A673 (cell line): ENCODE results near the gene BANP. TPM values are rescaled to one million over a fixed set of nuclear protein-coding genes. Genes with fewer than 3 reads are reported as not detected.
"Not testable (repeated sequence)": the region's sequence is repeated elsewhere in the genome, so short reads cannot be mapped to it uniquely, and the experiment has no call there.

Experiments used
- BruUV-seq: library from RNA; stranded (reverse); fragments of 400-500 nt; replicated peaks from 2 replicates; lab custom pipeline; 2021; lab: Mats Ljungman, UMichigan
- CTCF ChIA-PET: fragments of 300-600 bp; sonication (Branson Sonifier 250); formaldehyde crosslinking; loops from one replicate; lab custom pipeline; 2022; ENCODE audit warnings: antibody characterized with exemption; lab: Charles Lee
- POLR2A ChIA-PET: fragments of 300-600 bp; sonication (Branson Sonifier 250); formaldehyde crosslinking; loops from one replicate; lab custom pipeline; 2022; ENCODE audit warnings: antibody characterized with exemption; ENCODE audit not compliant: low non-redundant PET; lab: Charles Lee
- DNase-seq: peaks from one replicate; pipeline ENCODE4 v3.0.0-alpha.2; 2015; ENCODE audit warnings: low spot score
- H3K27ac ChIP-seq: fragments of 200-600 bp; sonication (generic); 2 replicates; pipeline ENCODE4 v1.5.1; 2016; ENCODE audit warnings: mixed run types, low read depth, mild to moderate bottlenecking, mixed read lengths, antibody characterized with exemption, low read length; ENCODE audit not compliant: poor library complexity, severe bottlenecking
- H3K27me3 ChIP-seq: fragments of 200-600 bp; sonication (generic); replicated peaks from 2 replicates; pipeline ENCODE4 v1.6.1; 2017; ENCODE audit warnings: mixed run types, low read depth, mild to moderate bottlenecking, mixed read lengths, antibody characterized with exemption, low read length; ENCODE audit not compliant: insufficient read depth, poor library complexity
- H3K36me3 ChIP-seq: fragments of 200-600 bp; sonication (generic); 2 replicates; pipeline ENCODE4 v1.6.1; 2016; ENCODE audit warnings: mixed run types, mild to moderate bottlenecking, mixed read lengths, antibody characterized with exemption, low read length; ENCODE audit not compliant: insufficient read depth, poor library complexity, severe bottlenecking
- H3K4me1 ChIP-seq: fragments of 200-600 bp; sonication (generic); 2 replicates; pipeline ENCODE4 v1.6.1; 2017; ENCODE audit warnings: mixed run types, mild to moderate bottlenecking, mixed read lengths, antibody characterized with exemption, low read length; ENCODE audit not compliant: insufficient read depth, poor library complexity, severe bottlenecking
- H3K4me3 ChIP-seq: fragments of 200-600 bp; sonication (generic); 2 replicates; pipeline ENCODE4 v1.5.1; 2016; ENCODE audit warnings: low read depth, mixed run types, mild to moderate bottlenecking, mixed read lengths, low read length; ENCODE audit not compliant: poor library complexity, severe bottlenecking
- H3K9me3 ChIP-seq: fragments of 200-600 bp; sonication (generic); 2 replicates; pipeline ENCODE4 v1.6.1; 2016; ENCODE audit warnings: mixed run types, low read depth, mild to moderate bottlenecking, mixed read lengths, antibody characterized with exemption, low read length; ENCODE audit not compliant: poor library complexity, severe bottlenecking
- CTCF ChIP-seq: fragments of 300-800, 200-600 bp; sonication (generic); conservative IDR thresholded peaks from 2 replicates; pipeline ENCODE4 v1.5.1; 2017; ENCODE audit warnings: low read depth, mild to moderate bottlenecking, antibody characterized with exemption, low read length, moderate library complexity, mixed read lengths
- EZH2 ChIP-seq: fragments of 200-600 bp; sonication (generic); IDR thresholded peaks from 2 replicates; pipeline ENCODE4 v1.6.1; 2017; ENCODE audit warnings: borderline replicate concordance, low read depth, mild to moderate bottlenecking, mixed read lengths, antibody characterized with exemption, low read length; ENCODE audit not compliant: poor library complexity, severe bottlenecking
- intact Hi-C: fragments of 100-400 bp; cut with micrococcal nuclease; formaldehyde crosslinking; loops from one replicate; pipeline ENCODE4 v1.10.0; 2022; ENCODE audit not compliant: unreplicated experiment
- total RNA-seq: library from RNA; stranded (reverse); gene quantifications from 2 replicates; pipeline ENCODE4 v1.2.3, GENCODE V29; 2021

Gene BANP
- total RNA-seq, 1 experiment from 2014 or later: 44.3 TPM

GRCh38 chr16:88044121-88044581 lies 92.9 kb downstream of the BANP start:
- POLR2A ChIA-PET, H3K4me3 ChIP-seq, H3K27ac ChIP-seq, H3K4me1 ChIP-seq, H3K36me3 ChIP-seq, CTCF ChIA-PET, H3K27me3 ChIP-seq, intact Hi-C loops, BruUV-seq, H3K9me3 ChIP-seq, DNase-seq: not testable (repeated sequence)

- H3K4me1 ChIP-seq, intact Hi-C loops, H3K36me3 ChIP-seq, H3K4me3 ChIP-seq, H3K27me3 ChIP-seq, DNase-seq, BruUV-seq, POLR2A ChIA-PET, H3K9me3 ChIP-seq, CTCF ChIA-PET, H3K27ac ChIP-seq: not testable (repeated sequence)
Measured at GRCh38 chr16:88045361-88045760, 94.1 kb downstream of the BANP start.

GRCh38 chr16:88045820-88046303 lies 94.6 kb downstream of the BANP start:
- Histone ChIP-seq H3K27me3 (no peaks in the 10 kb centered on the region), H3K36me3 (no peaks in the 10 kb centered on the region), H3K27ac (no peak overlapping the region), H3K9me3 (no peaks in the 10 kb centered on the region), H3K4me3 (no peak overlapping the region), H3K4me1 (no peaks in the 10 kb centered on the region)
- POLR2A ChIA-PET: no interaction called here
- TF ChIP-seq CTCF (no peak), EZH2 (no peak)
- DNase-seq: no peak
- no TSS peak for BruUV-seq
- intact Hi-C loops: no loop called here
- CTCF ChIA-PET: no interaction called here

GRCh38 chr16:88047462-88047861 lies 96.2 kb downstream of the BANP start:
- no peak for TF ChIP-seq CTCF
- TF ChIP-seq EZH2: no peak
- CTCF ChIA-PET: no interaction called here
- H3K27ac ChIP-seq: no peak overlapping the region
- POLR2A ChIA-PET: no interaction called here
- no peaks in the 10 kb centered on the region for H3K4me1 ChIP-seq
- no peaks in the 10 kb centered on the region for H3K27me3 ChIP-seq
- DNase-seq: no peak
- intact Hi-C loops: no loop called here
- no peaks in the 10 kb centered on the region for H3K9me3 ChIP-seq
- no peak overlapping the region for H3K4me3 ChIP-seq
- no TSS peak for BruUV-seq
- no peaks in the 10 kb centered on the region for H3K36me3 ChIP-seq
